T-cell (primary cell): ENCODE measurements around the gene RNASE3. TPM values are rescaled to one million over a fixed set of nuclear protein-coding genes. Genes with fewer than 3 reads are reported as not detected.

ENCODE experiments used
- ATAC-seq, 4 experiments: fragments of 200-7000 bp in 3 of 4; fragments of 150-1000 bp in 1 of 4; cut with Tn5 transposase; replicated peaks in 1 of 4; 1 replicate in 3 of 4; 2 replicates in 1 of 4; pipeline ENCODE4 v1.10.0; 2021; ENCODE audit warnings: moderate library complexity in 3 of 4, mild to moderate bottlenecking in 2 of 4, moderate number of reproducible peaks in 1 of 4
- CTCF ChIA-PET, 2 donors: fragments of 300-600 bp; sonication (Branson Sonifier 250); formaldehyde crosslinking; loops; one replicate each; lab custom pipeline; 2022; ENCODE audit warnings: antibody characterized with exemption in 2 of 2; lab: Charles Lee
- POLR2A ChIA-PET, 2 donors: fragments of 300-600 bp; sonication (Branson Sonifier 250); formaldehyde crosslinking; loops; one replicate each; lab custom pipeline; 2022; ENCODE audit warnings: antibody characterized with exemption in 2 of 2; lab: Charles Lee
- DNase-seq, 35 experiments: peaks; one replicate each; pipeline versions ENCODE4 v3.0.0 to v3.0.0-alpha.2; 2013 to 2023
- H3K27ac ChIP-seq: one replicate; pipeline ENCODE4 v1.5.1; 2013; ENCODE audit warnings: low read length
- H3K27me3 ChIP-seq, 2 experiments: replicated peaks in 1 of 2; 1 replicate in 1 of 2; 2 replicates in 1 of 2; pipeline versions ENCODE4 v1.6.1 to v1.7.0; 2013; ENCODE audit warnings: low read length in 1 of 2, mixed read lengths in 1 of 2; ENCODE audit not compliant: control insufficient read depth in 2 of 2, insufficient read depth in 2 of 2; ENCODE audit errors: extremely low read depth in 1 of 2
- H3K36me3 ChIP-seq, 2 donors: 1 replicate in 1 of 2; 2 replicates in 1 of 2; pipeline versions ENCODE4 v1.6.1 to v1.7.0; 2013; ENCODE audit warnings: low read length in 1 of 2; ENCODE audit not compliant: control insufficient read depth in 2 of 2, insufficient read depth in 1 of 2; ENCODE audit errors: extremely low read depth in 1 of 2
- H3K4me1 ChIP-seq, 2 experiments: 1 replicate in 1 of 2; 2 replicates in 1 of 2; pipeline versions ENCODE4 v1.6.1 to v1.7.0; 2013; ENCODE audit warnings: low read length in 2 of 2, mixed read lengths in 1 of 2; ENCODE audit not compliant: insufficient read depth in 2 of 2, control insufficient read depth in 1 of 2; ENCODE audit errors: extremely low read depth in 1 of 2
- H3K4me3 ChIP-seq, 2 donors: 1 replicate in 1 of 2; 2 replicates in 1 of 2; pipeline versions ENCODE4 v1.5.1 to v1.7.0; 2013; ENCODE audit warnings: mild to moderate bottlenecking in 2 of 2, low read length in 1 of 2, moderate library complexity in 1 of 2; ENCODE audit not compliant: control insufficient read depth in 1 of 2; ENCODE audit errors: extremely low read depth in 1 of 2
- H3K9me3 ChIP-seq: 2 replicates; pipeline ENCODE4 v1.7.0; 2013
- H3K27ac Mint-ChIP-seq, 2 donors: one replicate each; pipeline ENCODE4 v1.8.0; 2020 to 2021; ENCODE audit warnings: mild to moderate bottlenecking in 2 of 2, mixed read lengths in 2 of 2
- H3K27me3 Mint-ChIP-seq, 2 donors: one replicate each; pipeline ENCODE4 v1.8.0; 2021 to 2022; ENCODE audit warnings: mixed read lengths in 2 of 2
- H3K36me3 Mint-ChIP-seq: one replicate; pipeline ENCODE4 v1.8.0; 2021; ENCODE audit warnings: mixed read lengths
- H3K4me1 Mint-ChIP-seq, 3 donors: one replicate each; pipeline ENCODE4 v1.8.0; 2020 to 2022; ENCODE audit warnings: mixed read lengths in 3 of 3, mild to moderate bottlenecking in 1 of 3
- H3K4me3 Mint-ChIP-seq, 3 donors: one replicate each; pipeline ENCODE4 v1.8.0; 2020 to 2022; ENCODE audit warnings: mild to moderate bottlenecking in 3 of 3, mixed read lengths in 3 of 3, moderate library complexity in 3 of 3
- H3K9me3 Mint-ChIP-seq, 3 donors: one replicate each; pipeline ENCODE4 v1.8.0; 2020 to 2022; ENCODE audit warnings: mixed read lengths in 3 of 3
- WGBS: methylation state at CpG from one replicate; pipeline ENCODE4 v1.1.5; 2013; ENCODE audit warnings: missing lambda C conversion rate; ENCODE audit not compliant: insufficient coverage; 5-methylcytosine and 5-hydroxymethylcytosine counted together
- total RNA-seq, 35 experiments: library from RNA in 6 of 35; stranded (reverse) in 6 of 35; fragments of 120-200 nt in 1 of 35; gene quantifications; one replicate each; pipeline versions ENCODE4 v1.2.1 to v1.2.4 and lab custom pipeline; 2013 to 2026

The RNASE3 gene
- total RNA-seq, 5 donors from 2014 or later (not counting 1 experiment from before 2014, with no cell fraction given): not detected

DNA sequence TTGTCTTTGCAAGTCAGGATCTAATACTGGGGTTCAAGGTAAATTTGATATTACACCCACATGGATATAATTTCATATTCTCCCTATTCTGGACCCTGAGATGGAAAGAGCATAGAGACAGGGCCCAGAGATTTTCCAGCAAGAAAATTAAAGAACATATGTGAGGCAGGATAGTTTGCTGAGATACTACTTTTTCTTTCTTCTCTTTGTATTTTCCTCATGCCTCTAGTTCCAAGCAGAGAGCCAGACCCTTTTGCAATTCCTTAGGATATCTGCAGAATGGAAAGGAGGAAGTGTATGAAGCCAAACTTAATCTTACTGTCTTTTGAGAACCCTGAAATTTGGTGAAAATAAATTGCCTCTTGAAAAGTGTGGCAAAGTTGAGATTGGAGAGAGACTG is 34.0 kb upstream of the RNASE3 start:
- H3K4me3 ChIP-seq: no peak overlapping the region
- H3K36me3 Mint-ChIP-seq: no peaks in the 10 kb centered on the region
- no peak overlapping the region for H3K27ac Mint-ChIP-seq
- ChIA-PET CTCF (interaction anchor here (0.5 to 2.5 kb wide), 17 partner anchors 10 to 514 kb away, joined by 3 to 19 read pairs (median 5); partner anchors contain the start of gene PARP2 (in 1 of the 2)), POLR2A (no interaction called here)
- H3K27me3 ChIP-seq: peaks cover 0 to 10% of the 10 kb centered on the region in 2 experiments
- no peaks in the 10 kb centered on the region for H3K36me3 ChIP-seq
- no peaks in the 10 kb centered on the region for H3K9me3 Mint-ChIP-seq
- peaks cover 37 to 40% of the 10 kb centered on the region in 2 donors for H3K27me3 Mint-ChIP-seq
- H3K9me3 ChIP-seq: no peaks in the 10 kb centered on the region
- DNase-seq: no peak
- H3K4me1 Mint-ChIP-seq: peaks cover 0 to 3% (median 3%) of the 10 kb centered on the region in 3 donors
- no peak overlapping the region for H3K4me3 Mint-ChIP-seq
- H3K4me1 ChIP-seq: peaks cover 0 to 3% of the 10 kb centered on the region in 2 experiments
- ATAC-seq: no peak
- H3K27ac ChIP-seq: no peak overlapping the region

DNA sequence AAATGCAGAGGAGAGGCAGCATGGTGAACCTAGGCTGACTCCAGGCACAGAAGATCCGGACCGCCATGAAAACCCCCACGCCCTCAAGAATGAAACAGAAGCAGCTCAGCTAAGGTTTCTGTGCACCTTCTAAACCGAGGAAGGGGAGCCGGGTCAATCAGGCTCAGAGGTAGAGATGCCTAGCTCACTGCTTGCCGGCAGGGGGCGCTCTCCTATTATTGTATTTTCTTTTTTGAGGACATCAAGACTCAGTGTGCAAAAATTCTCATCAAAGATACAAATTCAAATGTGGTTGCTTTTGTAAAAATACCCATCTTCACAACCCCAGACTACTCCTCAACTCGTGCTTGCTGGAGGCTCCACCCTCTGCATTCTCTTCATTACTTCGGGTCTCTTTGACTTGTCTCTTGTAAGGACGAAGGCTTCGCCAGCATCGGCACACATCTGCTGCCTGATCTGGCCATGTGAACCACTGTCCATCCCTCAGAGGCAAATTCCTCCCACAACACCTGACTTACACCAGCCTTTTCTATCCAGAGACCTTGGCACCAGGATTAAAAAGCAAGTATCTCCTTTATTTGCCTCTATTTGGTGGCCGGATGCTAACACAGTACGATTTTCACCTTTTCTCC is 33.4 kb upstream of the RNASE3 start:
- POLR2A ChIA-PET: no interaction called here
- Mint-ChIP-seq H3K27ac (no peak overlapping the region), H3K36me3 (no peaks in the 10 kb centered on the region), H3K27me3 (peaks cover 41 to 42% of the 10 kb centered on the region in 2 donors), H3K4me3 (no peak overlapping the region), H3K9me3 (no peaks in the 10 kb centered on the region), H3K4me1 (peaks cover 0 to 3% (median 3%) of the 10 kb centered on the region in 3 donors)
- no peaks in the 10 kb centered on the region for H3K36me3 ChIP-seq
- DNase-seq (peak; percentile 25 to 79 (median 63)), ATAC-seq (peak; percentile 63 to 78 (median 69))
- peaks cover 0 to 3% of the 10 kb centered on the region in 2 experiments for H3K4me1 ChIP-seq
- CTCF ChIA-PET: interaction anchor here (0.5 to 2.5 kb wide), 19 partner anchors 10 to 562 kb away, joined by 3 to 19 read pairs (median 4); partner anchors contain the start of gene PARP2 (in 1 of the 2)
- no peak overlapping the region for H3K4me3 ChIP-seq
- peaks cover 0 to 10% of the 10 kb centered on the region in 2 experiments for H3K27me3 ChIP-seq
- no peaks in the 10 kb centered on the region for H3K9me3 ChIP-seq
- WGBS: 35% methylated on average over 10 of the region's 14 CpGs
- no peak overlapping the region for H3K27ac ChIP-seq

DNA sequence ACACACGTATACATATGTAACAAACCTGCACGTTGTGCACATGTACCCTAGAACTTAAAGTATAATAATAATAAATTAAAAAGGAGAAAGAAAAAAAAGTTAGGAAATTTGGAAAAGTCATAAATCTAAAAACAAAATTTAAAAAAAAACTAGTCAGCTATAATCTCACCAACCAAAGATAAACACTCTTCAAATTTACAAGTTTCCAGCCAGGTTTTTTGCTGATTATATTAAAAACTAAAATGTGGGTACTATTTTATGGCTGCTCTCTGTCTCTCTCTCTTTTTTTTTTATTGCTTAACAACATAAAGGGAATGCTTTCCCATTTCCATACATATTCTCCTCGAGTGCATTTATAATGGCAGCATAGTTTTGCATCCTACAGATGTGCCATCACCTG is 25.0 kb upstream of the RNASE3 start:
- ChIA-PET POLR2A (no interaction called here), CTCF (interaction anchor here in 1 of 2 donors (0.7 to 1.8 kb wide), 3 partner anchors 9 to 108 kb away, joined by 3 to 7 read pairs (median 3); no protein-coding TSS in a partner anchor)
- DNase-seq (no peak), ATAC-seq (no peak)
- no peak overlapping the region for H3K4me3 Mint-ChIP-seq
- WGBS: no CpG with 5 or more reads among the region's 3 CpGs
- Histone ChIP-seq H3K27me3 (peaks cover 0 to 5% of the 10 kb centered on the region in 2 experiments), H3K27ac (no peak overlapping the region), H3K4me1 (no peaks in the 10 kb centered on the region), H3K36me3 (no peaks in the 10 kb centered on the region), H3K9me3 (no peaks in the 10 kb centered on the region), H3K4me3 (no peak overlapping the region)
- H3K4me1 Mint-ChIP-seq: no peaks in the 10 kb centered on the region
- no peak overlapping the region for H3K27ac Mint-ChIP-seq
- H3K9me3 Mint-ChIP-seq: no peaks in the 10 kb centered on the region
- H3K27me3 Mint-ChIP-seq: peaks cover 38 to 46% of the 10 kb centered on the region in 2 donors
- no peaks in the 10 kb centered on the region for H3K36me3 Mint-ChIP-seq

DNA sequence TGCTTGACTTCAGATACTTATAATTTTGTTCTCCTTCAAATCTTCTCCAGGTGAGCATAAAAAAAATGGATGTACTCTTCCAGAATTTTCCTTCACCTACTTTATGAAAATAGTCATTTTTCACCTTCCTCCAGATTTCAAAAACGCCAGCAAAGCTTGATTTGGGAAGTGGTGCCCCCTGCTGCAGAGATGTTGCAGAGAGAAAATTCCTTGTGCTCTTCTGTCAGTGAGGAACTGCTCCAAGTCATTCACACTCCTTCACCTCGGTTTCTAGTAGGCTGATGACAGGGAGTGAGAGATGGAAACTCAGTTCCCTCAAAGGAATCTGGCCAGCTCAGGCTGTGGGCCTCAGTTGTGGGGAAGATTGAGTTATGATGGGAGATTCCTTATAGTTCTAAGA is 24.2 kb upstream of the RNASE3 start:
- Mint-ChIP-seq H3K9me3 (no peaks in the 10 kb centered on the region), H3K4me3 (no peak overlapping the region), H3K4me1 (no peaks in the 10 kb centered on the region), H3K27me3 (peaks cover 33 to 42% of the 10 kb centered on the region in 2 donors), H3K27ac (no peak overlapping the region), H3K36me3 (no peaks in the 10 kb centered on the region)
- H3K36me3 ChIP-seq: no peaks in the 10 kb centered on the region
- H3K4me1 ChIP-seq: no peaks in the 10 kb centered on the region
- no peak overlapping the region for H3K27ac ChIP-seq
- peaks cover 0 to 7% of the 10 kb centered on the region in 2 experiments for H3K27me3 ChIP-seq
- ChIA-PET POLR2A (no interaction called here), CTCF (interaction anchor here in 1 of 2 donors (1.2 to 1.8 kb wide), 2 partner anchors 9 to 109 kb away, joined by 3 to 7 read pairs; no protein-coding TSS in a partner anchor)
- ATAC-seq (no peak), DNase-seq (peak in 1 of 35 experiments; percentile 27)
- H3K4me3 ChIP-seq: no peak overlapping the region
- WGBS: no CpG with 5 or more reads among the region's 2 CpGs
- no peaks in the 10 kb centered on the region for H3K9me3 ChIP-seq

DNA sequence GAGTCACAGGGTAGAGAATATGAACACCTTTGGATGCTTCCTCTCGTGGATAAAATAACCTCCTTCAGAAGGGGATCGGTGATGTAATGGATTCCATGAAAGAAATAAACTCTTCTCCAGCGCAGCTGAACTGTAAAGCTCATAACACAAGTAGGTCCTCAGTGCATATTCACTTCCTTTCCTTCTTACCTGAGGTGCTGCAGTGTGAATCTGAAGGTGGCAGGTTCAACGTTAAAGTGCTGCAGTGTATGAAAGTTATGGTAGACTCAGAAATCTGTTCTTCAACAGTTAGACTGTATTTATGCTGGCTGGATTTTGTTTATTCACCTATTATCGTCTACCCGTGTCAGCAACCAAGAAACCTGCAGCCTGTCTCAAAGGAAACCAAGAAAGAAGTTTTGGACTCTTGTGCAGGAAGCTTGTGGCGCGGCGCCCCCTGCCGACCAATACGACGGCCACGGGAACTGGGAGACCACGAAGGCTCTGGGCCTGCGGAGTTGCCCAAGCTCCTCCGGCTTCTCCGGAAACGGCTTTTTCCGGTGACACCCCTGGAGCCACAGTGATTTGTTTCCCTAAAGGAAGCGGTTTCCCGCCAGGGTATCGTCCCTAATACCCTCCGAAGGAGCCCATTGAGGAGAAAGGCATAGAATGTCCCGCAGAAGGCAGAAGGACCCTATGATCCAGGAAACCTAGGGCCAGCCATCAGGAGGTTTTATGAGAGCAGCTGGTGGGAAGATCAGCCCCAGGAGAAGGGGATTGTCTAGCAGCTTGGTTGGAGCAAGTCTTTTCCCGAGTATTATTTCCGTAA is 17.6 kb upstream of the RNASE3 start:
- H3K27me3 ChIP-seq: peaks cover 0 to 15% of the 10 kb centered on the region in 2 experiments
- Mint-ChIP-seq H3K9me3 (no peaks in the 10 kb centered on the region), H3K4me1 (peaks cover 9 to 14% (median 9%) of the 10 kb centered on the region in 3 donors), H3K27ac (no peak overlapping the region), H3K4me3 (peak overlapping the region; percentile 13 to 31 (median 15)), H3K27me3 (peaks cover 19% of the 10 kb centered on the region in 2 donors), H3K36me3 (no peaks in the 10 kb centered on the region)
- no peak overlapping the region for H3K4me3 ChIP-seq
- H3K27ac ChIP-seq: no peak overlapping the region
- POLR2A ChIA-PET: no interaction called here
- peaks cover 3 to 10% of the 10 kb centered on the region in 2 experiments for H3K4me1 ChIP-seq
- H3K9me3 ChIP-seq: no peaks in the 10 kb centered on the region
- CTCF ChIA-PET: interaction anchor here in 1 of 2 donors (0.5 to 2.4 kb wide), 7 partner anchors 14 to 225 kb away, joined by 3 to 11 read pairs (median 4); no protein-coding TSS in a partner anchor
- 5% methylated on average over 18 of the region's 26 CpGs for WGBS
- H3K36me3 ChIP-seq: no peaks in the 10 kb centered on the region
- ATAC-seq: peak; percentile 79 to 92 (median 84)
- peak; percentile 32 to 83 (median 67) for DNase-seq

DNA sequence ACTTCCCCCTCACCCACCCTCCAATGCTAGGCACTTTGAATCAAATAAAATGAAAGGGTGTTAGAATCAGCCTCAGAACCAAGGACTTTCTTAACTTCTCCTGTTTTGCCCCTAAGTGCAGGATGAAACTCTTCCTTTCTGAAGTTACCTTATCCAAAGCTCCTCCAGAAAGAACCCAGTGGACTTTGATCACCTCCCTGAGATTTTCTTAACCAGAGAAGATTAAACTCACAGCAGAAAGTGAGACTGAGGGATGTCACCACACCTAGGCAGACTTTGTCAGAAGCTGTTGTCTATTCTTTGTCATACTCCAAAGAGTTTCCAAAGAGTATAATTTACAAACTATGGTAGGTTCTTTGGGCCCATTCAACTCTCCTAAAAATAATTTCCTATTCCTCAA is 14.2 kb upstream of the RNASE3 start:
- Mint-ChIP-seq H3K4me1 (peaks cover 9 to 23% (median 13%) of the 10 kb centered on the region in 3 donors), H3K4me3 (no peak overlapping the region), H3K27me3 (peaks cover 11 to 12% of the 10 kb centered on the region in 2 donors), H3K36me3 (no peaks in the 10 kb centered on the region), H3K27ac (no peak overlapping the region), H3K9me3 (no peaks in the 10 kb centered on the region)
- Histone ChIP-seq H3K27me3 (peaks cover 0 to 8% of the 10 kb centered on the region in 2 experiments), H3K9me3 (no peaks in the 10 kb centered on the region), H3K4me3 (no peak overlapping the region), H3K4me1 (peaks cover 8 to 10% of the 10 kb centered on the region in 2 experiments), H3K36me3 (no peaks in the 10 kb centered on the region), H3K27ac (no peak overlapping the region)
- ATAC-seq: no peak
- ChIA-PET CTCF (interaction anchor here (0.6 to 0.7 kb wide), 3 partner anchors 33 to 770 kb away, joined by 3 to 4 read pairs (median 3); no protein-coding TSS in a partner anchor), POLR2A (no interaction called here)
- no peak for DNase-seq
